C4-2B (cell line): ENCODE results near the gene SLC34A2.

ENCODE experiments used
- H3K27ac ChIP-seq: fragments of 450-650 bp; 2 replicates; pipeline ENCODE4 v1.5.1; 2017
- CTCF ChIP-seq: fragments of 450-650 bp; conservative IDR thresholded peaks from 2 replicates; pipeline ENCODE4 v1.5.1; 2017; ENCODE audit warnings: mild to moderate bottlenecking
- ZFX ChIP-seq: fragments of 450-650 bp; IDR thresholded peaks from 2 replicates; pipeline ENCODE4 v1.6.1; 2017

The SLC34A2 gene

GRCh38 chr4:25702848-25703247 is 47.2 kb downstream of the SLC34A2 start:
- no peak overlapping the region for H3K27ac ChIP-seq
- TF ChIP-seq ZFX (no peak), CTCF (no peak)

GRCh38 chr4:25703731-25704388 is 48.2 kb downstream of the SLC34A2 start:
- no peak overlapping the region for H3K27ac ChIP-seq
- TF ChIP-seq CTCF (no peak), ZFX (no peak)

DNA sequence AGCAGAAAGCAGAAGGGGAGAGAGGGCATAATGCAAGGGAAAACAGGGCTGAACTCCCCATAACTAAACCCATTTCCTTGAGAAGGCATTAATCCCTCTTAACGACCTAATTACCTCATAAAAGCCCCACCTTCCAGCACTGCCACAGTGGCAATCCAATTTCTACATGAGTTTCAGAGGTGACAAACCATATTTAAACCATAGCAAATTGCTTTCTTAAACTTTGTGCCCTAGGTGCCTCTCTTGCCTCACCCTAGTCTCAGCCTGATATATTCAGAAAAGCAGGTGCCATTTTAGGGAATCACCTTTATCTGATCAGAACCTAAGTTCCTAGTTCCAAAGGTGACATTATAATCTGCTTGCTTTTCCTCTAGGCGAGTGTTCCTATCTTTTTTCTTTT is 48.9 kb downstream of the SLC34A2 start:
- TF ChIP-seq CTCF: no peak
- no peak for TF ChIP-seq ZFX
- no peak overlapping the region for H3K27ac ChIP-seq

DNA sequence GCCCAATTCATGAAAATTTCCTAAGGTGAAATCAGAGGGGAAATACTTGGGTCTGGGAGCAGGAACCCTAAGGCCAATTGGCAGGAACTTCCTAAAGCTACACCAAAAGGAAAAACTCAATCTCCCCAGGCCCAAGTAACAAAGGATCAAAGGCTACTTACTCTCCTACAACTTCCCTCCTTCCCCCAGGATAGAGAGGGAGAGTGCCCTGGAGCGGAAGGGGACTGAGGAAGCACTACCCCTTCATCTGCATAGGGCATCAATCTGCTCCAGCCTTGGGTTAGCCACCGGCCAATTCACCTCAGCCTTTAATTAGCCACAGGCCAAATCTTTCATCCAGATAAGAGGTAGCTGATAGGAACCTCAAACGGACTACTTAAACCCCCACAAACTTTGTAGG is 55.0 kb downstream of the SLC34A2 start:
- TF ChIP-seq CTCF (no peak), ZFX (no peak)

GRCh38 chr4:25712611-25713010 is 57.0 kb downstream of the SLC34A2 start:
- no peak for TF ChIP-seq CTCF
- no peak for TF ChIP-seq ZFX
- no peak overlapping the region for H3K27ac ChIP-seq

More for the DNA sequence above, 55.0 kb downstream of the SLC34A2 start:
- H3K27ac ChIP-seq: no peak overlapping the region

GRCh38 chr4:25713812-25714211 is 58.2 kb downstream of the SLC34A2 start:
- no peak for TF ChIP-seq CTCF
- TF ChIP-seq ZFX: no peak
- no peak overlapping the region for H3K27ac ChIP-seq

DNA sequence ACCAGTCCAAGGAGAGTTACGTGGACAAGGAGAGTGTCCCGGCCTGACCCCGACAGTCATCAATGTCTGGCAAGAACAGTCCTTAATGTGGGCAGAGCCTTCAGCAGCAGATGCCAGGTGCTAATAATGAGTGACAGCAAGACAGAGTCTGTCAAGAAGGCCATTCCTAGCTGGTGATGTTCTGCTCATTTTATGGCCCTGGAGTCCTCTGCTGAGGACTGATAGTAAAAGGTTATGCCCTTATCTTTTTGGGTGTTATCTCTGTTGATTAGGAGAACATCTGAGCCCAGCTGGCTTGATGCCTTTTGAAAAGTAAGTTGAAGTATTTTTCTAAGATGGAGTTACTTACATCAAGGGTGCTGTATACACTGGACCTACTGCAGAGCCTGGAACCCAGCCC is 67.3 kb downstream of the SLC34A2 start:
- TF ChIP-seq CTCF (no peak), ZFX (no peak)
- no peak overlapping the region for H3K27ac ChIP-seq
